ENCODE measurements around the gene DLG2. TPM values are rescaled to one million over a fixed set of nuclear protein-coding genes. Genes with fewer than 3 reads are reported as not detected.

The DLG2 gene
- polyA plus RNA-seq, 3 donors = 9.9 to 11.8 (median 10.1) TPM

- no peak for DNase-seq (ENCODE audit: extremely low read depth in 1 of 11, low read depth in 9 of 11, low spot score in 4 of 11)
Measured at GRCh38 chr11:83956119-83956697, 1670.9 kb downstream of the DLG2 start.

- DNase-seq (ENCODE audit: extremely low read depth in 1 of 11, low read depth in 9 of 11, low spot score in 4 of 11) = no peak
Measured at GRCh38 chr11:83954780-83955179, 1672.4 kb downstream of the DLG2 start.

GRCh38 chr11:83951521-83951920 is 1675.6 kb downstream of the DLG2 start:
- peak in 1 of 11 donors; percentile 11 for DNase-seq (ENCODE audit: extremely low read depth in 1 of 11, low read depth in 9 of 11, low spot score in 4 of 11)

GRCh38 chr11:83948200-83948599 is 1678.9 kb downstream of the DLG2 start:
- DNase-seq (ENCODE audit: extremely low read depth in 1 of 11, low read depth in 9 of 11, low spot score in 4 of 11) = no peak

GRCh38 chr11:83945976-83946375 is 1681.2 kb downstream of the DLG2 start:
- DNase-seq (ENCODE audit: extremely low read depth in 1 of 11, low read depth in 9 of 11, low spot score in 4 of 11) = no peak

GRCh38 chr11:83941050-83941449 is 1686.1 kb downstream of the DLG2 start:
- DNase-seq (ENCODE audit: extremely low read depth in 1 of 11, low read depth in 9 of 11, low spot score in 4 of 11) = no peak

GRCh38 chr11:83938148-83938547 is 1689.0 kb downstream of the DLG2 start:
- no peak for DNase-seq (ENCODE audit: extremely low read depth in 1 of 11, low read depth in 9 of 11, low spot score in 4 of 11)

- DNase-seq (ENCODE audit: extremely low read depth in 1 of 11, low read depth in 9 of 11, low spot score in 4 of 11) = no peak
Measured at GRCh38 chr11:83933008-83933407, 1694.1 kb downstream of the DLG2 start.

- no peak for DNase-seq (ENCODE audit: extremely low read depth in 1 of 11, low read depth in 9 of 11, low spot score in 4 of 11)
Measured at GRCh38 chr11:83927422-83927821, 1699.7 kb downstream of the DLG2 start.

GRCh38 chr11:83924795-83925542 is 1702.2 kb downstream of the DLG2 start:
- no peak for DNase-seq (ENCODE audit: extremely low read depth in 1 of 11, low read depth in 9 of 11, low spot score in 4 of 11)

- no peak for DNase-seq (ENCODE audit: extremely low read depth in 1 of 11, low read depth in 9 of 11, low spot score in 4 of 11)
Measured at GRCh38 chr11:83923961-83924360, 1703.2 kb downstream of the DLG2 start.

GRCh38 chr11:83922953-83923352 is 1704.2 kb downstream of the DLG2 start:
- DNase-seq (ENCODE audit: extremely low read depth in 1 of 11, low read depth in 9 of 11, low spot score in 4 of 11) = no peak

- DNase-seq (ENCODE audit: extremely low read depth in 1 of 11, low read depth in 9 of 11, low spot score in 4 of 11) = no peak
Measured at GRCh38 chr11:83922318-83922717, 1704.8 kb downstream of the DLG2 start.

GRCh38 chr11:83921447-83922192 is 1705.5 kb downstream of the DLG2 start:
- no peak for DNase-seq (ENCODE audit: extremely low read depth in 1 of 11, low read depth in 9 of 11, low spot score in 4 of 11)

GRCh38 chr11:83918476-83918875 is 1708.7 kb downstream of the DLG2 start:
- DNase-seq (ENCODE audit: extremely low read depth in 1 of 11, low read depth in 9 of 11, low spot score in 4 of 11) = no peak

GRCh38 chr11:83914995-83915394 is 1712.1 kb downstream of the DLG2 start:
- DNase-seq (ENCODE audit: extremely low read depth in 1 of 11, low read depth in 9 of 11, low spot score in 4 of 11) = no peak

- peak in 5 of 11 donors; percentile 2 to 48 (median 10) for DNase-seq (ENCODE audit: extremely low read depth in 1 of 11, low read depth in 9 of 11, low spot score in 4 of 11)
Measured at GRCh38 chr11:83909579-83910534, 1717.3 kb downstream of the DLG2 start.

- DNase-seq (ENCODE audit: extremely low read depth in 1 of 11, low read depth in 9 of 11, low spot score in 4 of 11) = no peak
Measured at GRCh38 chr11:83908298-83908856, 1718.8 kb downstream of the DLG2 start.

GRCh38 chr11:83895516-83895915 is 1731.6 kb downstream of the DLG2 start:
- DNase-seq (ENCODE audit: extremely low read depth in 1 of 11, low read depth in 9 of 11, low spot score in 4 of 11) = peak in 1 of 11 donors; percentile 16
